Panc1 (cell line): Measurements from ENCODE around the gene FOXF2. TPM values are rescaled to one million over a fixed set of nuclear protein-coding genes. Genes with fewer than 3 reads are reported as not detected.

ENCODE experiments used
- ATAC-seq: fragments of 200-7000 bp; cut with Tn5 transposase; 2 replicates; pipeline ENCODE4 v1.9.1; 2020; ENCODE audit warnings: mild to moderate bottlenecking, moderate library complexity
- BruUV-seq: library from RNA; stranded (reverse); fragments of 400-500 nt; replicated peaks from 2 replicates; lab custom pipeline; 2021; lab: Mats Ljungman, UMichigan
- CTCF ChIA-PET: fragments of 300-600 bp; sonication (Branson Sonifier 250); formaldehyde crosslinking; loops from one replicate; lab custom pipeline; 2022; ENCODE audit warnings: antibody characterized with exemption; lab: Charles Lee
- POLR2A ChIA-PET: fragments of 300-600 bp; sonication (Branson Sonifier 250); formaldehyde crosslinking; loops from one replicate; lab custom pipeline; 2022; ENCODE audit warnings: antibody characterized with exemption; lab: Charles Lee
- DNase-seq: peaks from one replicate; pipeline ENCODE4 v3.0.0-alpha.2; 2010; ENCODE audit warnings: low read depth, low spot score
- H3K27ac ChIP-seq: 2 replicates; pipeline ENCODE4 v1.5.1; 2011; ENCODE audit warnings: mild to moderate bottlenecking, low read length, inconsistent platforms
- H3K27me3 ChIP-seq: fragments of 200-500 bp; sonication (Bioruptor generic); 2 replicates; pipeline ENCODE4 v1.6.0; 2014; ENCODE audit warnings: low read length, inconsistent platforms; ENCODE audit not compliant: control insufficient read depth, insufficient read depth
- H3K36me3 ChIP-seq: fragments of 200-500 bp; sonication (Bioruptor generic); 2 replicates; pipeline ENCODE4 v1.5.1; 2014; ENCODE audit warnings: inconsistent platforms, mild to moderate bottlenecking, low read length, moderate library complexity; ENCODE audit not compliant: control insufficient read depth, insufficient read depth
- H3K4me1 ChIP-seq: 2 replicates; pipeline ENCODE4 v1.5.1; 2011; ENCODE audit warnings: inconsistent platforms, mild to moderate bottlenecking, low read length, moderate library complexity; ENCODE audit not compliant: control insufficient read depth, insufficient read depth
- H3K4me3 ChIP-seq, 2 experiments: 2 replicates each; pipeline ENCODE4 v1.5.1; 2011 to 2012; ENCODE audit warnings: low read depth in 2 of 2, low read length in 2 of 2, mild to moderate bottlenecking in 2 of 2, inconsistent platforms in 1 of 2, moderate library complexity in 1 of 2
- H3K9me3 ChIP-seq: fragments of 200-500 bp; sonication (Bioruptor generic); 2 replicates; pipeline ENCODE4 v1.5.1; 2014; ENCODE audit warnings: low read depth, mild to moderate bottlenecking, inconsistent platforms, low read length, moderate library complexity; ENCODE audit not compliant: control insufficient read depth, insufficient read depth
- CTCF ChIP-seq: fragments of 450-650 bp; IDR thresholded peaks from 2 replicates; pipeline ENCODE4 v1.5.1; 2017; ENCODE audit warnings: mild to moderate bottlenecking
- POLR2AphosphoS5 ChIP-seq: IDR thresholded peaks from 2 replicates; pipeline ENCODE4 v1.6.1; 2012; ENCODE audit warnings: mild to moderate bottlenecking, low read depth, low read length, moderate library complexity
- REST ChIP-seq, 2 experiments: IDR thresholded peaks; 2 replicates each; pipeline ENCODE4 v1.6.1; 2011 to 2012; ENCODE audit warnings: low read depth in 2 of 2, control low read depth in 1 of 2, low read length in 1 of 2, mild to moderate bottlenecking in 1 of 2, moderate library complexity in 1 of 2; ENCODE audit not compliant: insufficient read depth in 1 of 2
- SIN3A ChIP-seq: IDR thresholded peaks from 2 replicates; pipeline ENCODE4 v1.6.1; 2012; ENCODE audit warnings: low read depth, mild to moderate bottlenecking, low read length, moderate library complexity, borderline replicate concordance; ENCODE audit not compliant: insufficient read depth
- TCF7L2 ChIP-seq: IDR thresholded peaks from 2 replicates; pipeline ENCODE4 v1.6.1; 2011; ENCODE audit warnings: mild to moderate bottlenecking, low read depth, low read length, inconsistent platforms
- in situ Hi-C: cut with HindIII; loops from 2 replicates; pipeline ENCODE4 v1.10.0; 2016; ENCODE audit warnings: low sequenced_read_pairs, low pct_unique_long_range_greater_than_20kb
- intact Hi-C: fragments of 100-400 bp; cut with micrococcal nuclease; formaldehyde crosslinking; loops from one replicate; pipeline ENCODE4 v1.10.0; 2022; ENCODE audit not compliant: unreplicated experiment
- total RNA-seq: library from RNA; stranded (reverse); gene quantifications from one replicate; pipeline ENCODE4 v1.2.1, GENCODE V29; 2021; ENCODE audit not compliant: unreplicated experiment

Gene FOXF2
- total RNA-seq, 1 experiment from 2014 or later: 12.7 TPM

GRCh38 chr6:1382883-1383728, 6.3 kb upstream of the FOXF2 start:
- peaks cover 10% of the 10 kb centered on the region for H3K4me1 ChIP-seq
- no TSS peak for BruUV-seq
- intact Hi-C loops (loop anchor here (5.0 kb wide), 1 partner anchor 586 kb away; no protein-coding TSS in a partner anchor), in situ Hi-C loops (no loop called here)
- POLR2A ChIA-PET: no interaction called here
- ATAC-seq (no peak), DNase-seq (no peak)
- H3K36me3 ChIP-seq: no peaks in the 10 kb centered on the region
- H3K27me3 ChIP-seq: no peaks in the 10 kb centered on the region
- CTCF ChIA-PET: interaction anchor here (0.7 kb wide), 1 partner anchor 39 kb away, joined by 9 read pairs; no protein-coding TSS in a partner anchor
- no peak overlapping the region for H3K27ac ChIP-seq
- no peak for TF ChIP-seq CTCF
- no peak for TF ChIP-seq TCF7L2
- TF ChIP-seq SIN3A: no peak
- no peak for TF ChIP-seq POLR2AphosphoS5
- TF ChIP-seq REST (IDR thresholded peaks at IDR 0.05; ENCODE audit: insufficient read depth in 1 of 2, low read depth in 2 of 2, low read length in 1 of 2): no peak
- no peak overlapping the region for H3K4me3 ChIP-seq
- H3K9me3 ChIP-seq: no peaks in the 10 kb centered on the region

GRCh38 chr6:1383729-1384548, 5.4 kb upstream of the FOXF2 start:
- Histone ChIP-seq H3K9me3 (no peaks in the 10 kb centered on the region), H3K36me3 (no peaks in the 10 kb centered on the region), H3K27me3 (no peaks in the 10 kb centered on the region), H3K4me1 (peaks cover 12% of the 10 kb centered on the region), H3K4me3 (no peak overlapping the region), H3K27ac (no peak overlapping the region)
- in situ Hi-C loops: no loop called here
- TF ChIP-seq POLR2AphosphoS5 (no peak), REST (IDR thresholded peaks at IDR 0.05; ENCODE audit: insufficient read depth in 1 of 2, low read depth in 2 of 2, low read length in 1 of 2) (no peak), SIN3A (no peak), TCF7L2 (no peak), CTCF (no peak)
- DNase-seq: no peak
- ChIA-PET CTCF (interaction anchor here (0.7 kb wide), 1 partner anchor 38 kb away, joined by 9 read pairs; no protein-coding TSS in a partner anchor), POLR2A (no interaction called here)
- intact Hi-C loops: loop anchor here (5.0 kb wide), 1 partner anchor 587 kb away; no protein-coding TSS in a partner anchor
- ATAC-seq: no peak
- no TSS peak for BruUV-seq
